SU-DHL-6 (cell line): ENCODE measurements around the gene PCP4L1.

ENCODE experiments used
- EZH2phosphoT487 ChIP-seq: fragments of 200-600 bp; sonication (generic), shearing (Covaris generic); conservative IDR thresholded peaks from 2 replicates; pipeline ENCODE4 v1.6.1; 2018; ENCODE audit warnings: mild to moderate bottlenecking, antibody characterized with exemption, low read length, moderate library complexity, mixed read lengths
- TF ChIP-seq, protein P1 (sequence below): fragments of 200-600 bp; sonication (generic); IDR thresholded peaks from one replicate; pipeline ENCODE4 v1.5.1; 2017; ENCODE audit warnings: antibody characterized with exemption, mild to moderate bottlenecking, low read length, moderate library complexity; ENCODE audit not compliant: insufficient read depth, poor library complexity, severe bottlenecking

DNA sequence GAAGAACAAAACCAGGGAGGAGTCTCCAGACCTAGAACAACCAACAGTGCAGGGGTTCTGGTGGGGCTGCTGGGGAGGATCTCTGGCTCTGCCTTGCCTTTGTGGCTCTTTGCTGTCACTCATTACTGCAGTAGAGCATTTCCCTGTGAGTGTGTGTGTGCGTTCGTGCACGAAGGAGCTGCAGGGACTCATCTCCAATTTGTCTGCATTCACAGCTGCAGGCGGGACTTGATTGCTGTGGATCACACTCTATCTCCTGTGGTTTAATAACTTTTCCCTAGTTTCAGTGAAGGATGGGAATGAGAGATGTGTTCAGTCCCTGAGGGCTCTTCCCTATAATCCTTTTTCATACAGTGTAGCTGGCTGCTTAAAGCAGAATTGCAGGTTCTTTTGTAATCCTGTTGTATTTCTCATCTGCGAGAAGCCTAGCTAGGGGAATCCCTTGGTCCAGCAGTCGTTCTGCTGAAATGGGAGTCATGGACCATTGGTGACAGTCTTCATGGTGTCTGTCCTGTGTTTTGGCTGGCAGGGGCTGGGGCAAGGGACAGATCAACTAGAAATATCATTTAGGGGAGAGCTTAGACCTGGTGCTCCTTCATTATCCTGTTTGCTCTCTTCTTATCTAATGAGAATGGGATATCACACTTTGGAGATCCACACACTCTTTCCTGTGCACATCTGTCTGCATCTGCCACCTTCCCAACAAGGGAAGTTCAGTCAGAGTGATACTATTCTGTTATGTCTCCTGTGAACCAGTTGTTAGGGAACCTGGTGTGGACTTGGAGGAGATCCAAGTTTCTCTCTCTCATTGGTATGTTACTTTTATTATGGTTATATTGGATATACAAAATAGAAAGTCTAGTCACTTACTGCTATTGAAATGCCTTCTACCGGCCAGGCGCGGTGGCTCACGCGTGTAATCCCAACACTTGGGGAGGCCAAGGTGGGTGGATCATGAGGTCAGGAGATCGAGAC is 3.0 kb downstream of the PCP4L1 start:
- TF ChIP-seq, protein P1, sequence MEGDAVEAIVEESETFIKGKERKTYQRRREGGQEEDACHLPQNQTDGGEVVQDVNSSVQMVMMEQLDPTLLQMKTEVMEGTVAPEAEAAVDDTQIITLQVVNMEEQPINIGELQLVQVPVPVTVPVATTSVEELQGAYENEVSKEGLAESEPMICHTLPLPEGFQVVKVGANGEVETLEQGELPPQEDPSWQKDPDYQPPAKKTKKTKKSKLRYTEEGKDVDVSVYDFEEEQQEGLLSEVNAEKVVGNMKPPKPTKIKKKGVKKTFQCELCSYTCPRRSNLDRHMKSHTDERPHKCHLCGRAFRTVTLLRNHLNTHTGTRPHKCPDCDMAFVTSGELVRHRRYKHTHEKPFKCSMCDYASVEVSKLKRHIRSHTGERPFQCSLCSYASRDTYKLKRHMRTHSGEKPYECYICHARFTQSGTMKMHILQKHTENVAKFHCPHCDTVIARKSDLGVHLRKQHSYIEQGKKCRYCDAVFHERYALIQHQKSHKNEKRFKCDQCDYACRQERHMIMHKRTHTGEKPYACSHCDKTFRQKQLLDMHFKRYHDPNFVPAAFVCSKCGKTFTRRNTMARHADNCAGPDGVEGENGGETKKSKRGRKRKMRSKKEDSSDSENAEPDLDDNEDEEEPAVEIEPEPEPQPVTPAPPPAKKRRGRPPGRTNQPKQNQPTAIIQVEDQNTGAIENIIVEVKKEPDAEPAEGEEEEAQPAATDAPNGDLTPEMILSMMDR = no peak
- no peak for TF ChIP-seq EZH2phosphoT487
